Stimulated activated CD8-positive, alpha-beta memory T cell treated with anti-CD3 and anti-CD28 coated beads, Interleukin-15, amount 100 ng/mL, for 1 hour (primary cell): ENCODE results near the gene PRKCI.
"Not testable (repeated sequence)": the region's sequence is repeated elsewhere in the genome, so short reads cannot be mapped to it uniquely, and the experiment has no call there.

Source experiments
- DNase-seq: peaks from one replicate; pipeline ENCODE4 v3.0.0-alpha.2; 2020; ENCODE audit warnings: low read depth

Gene PRKCI

DNA sequence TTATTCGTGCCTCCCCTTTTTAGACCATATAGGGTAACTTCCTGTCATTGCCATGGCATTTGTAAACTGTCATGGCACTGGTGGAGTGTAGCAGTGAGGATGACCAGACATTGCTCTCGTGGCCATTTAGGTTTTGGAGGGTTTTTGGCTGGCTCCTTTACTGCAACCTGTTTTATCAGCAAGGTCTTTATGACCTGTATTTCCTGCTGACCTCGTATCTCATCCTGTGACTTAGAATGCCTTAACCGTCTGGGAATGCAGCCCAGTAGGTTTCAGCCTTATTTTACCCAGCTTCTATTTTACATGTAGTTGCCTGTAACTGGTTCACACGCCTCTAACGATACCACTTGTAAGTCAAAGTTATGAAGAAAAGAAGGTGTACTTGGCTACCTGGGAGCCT lies 121.6 kb downstream of the PRKCI start:
- not testable (repeated sequence) for DNase-seq

DNA sequence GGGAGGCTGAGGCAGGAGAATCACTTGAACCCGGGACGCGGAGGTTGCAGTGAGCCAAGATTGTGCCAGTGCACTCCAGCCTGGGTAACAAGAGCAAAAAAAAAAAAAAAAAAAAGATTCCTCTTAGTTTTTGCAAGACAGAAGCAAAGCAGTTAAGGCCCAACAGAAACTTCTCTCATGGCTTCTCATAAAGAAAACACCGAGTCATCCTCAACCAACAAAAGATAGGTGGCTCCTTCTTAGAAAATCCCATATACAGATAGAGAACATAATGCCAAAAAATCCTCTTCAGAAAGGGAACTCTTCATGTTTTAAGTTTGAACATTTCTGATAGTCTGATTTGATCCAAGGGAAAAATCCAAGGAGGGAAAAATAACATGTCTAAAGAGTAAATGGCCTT lies 122.7 kb downstream of the PRKCI start:
- DNase-seq = no peak

- no peak for DNase-seq
Observed at GRCh38 chr3:170346481-170347392, 124.5 kb downstream of the PRKCI start.

GRCh38 chr3:170350515-170351413 lies 128.5 kb downstream of the PRKCI start:
- no peak for DNase-seq

DNA sequence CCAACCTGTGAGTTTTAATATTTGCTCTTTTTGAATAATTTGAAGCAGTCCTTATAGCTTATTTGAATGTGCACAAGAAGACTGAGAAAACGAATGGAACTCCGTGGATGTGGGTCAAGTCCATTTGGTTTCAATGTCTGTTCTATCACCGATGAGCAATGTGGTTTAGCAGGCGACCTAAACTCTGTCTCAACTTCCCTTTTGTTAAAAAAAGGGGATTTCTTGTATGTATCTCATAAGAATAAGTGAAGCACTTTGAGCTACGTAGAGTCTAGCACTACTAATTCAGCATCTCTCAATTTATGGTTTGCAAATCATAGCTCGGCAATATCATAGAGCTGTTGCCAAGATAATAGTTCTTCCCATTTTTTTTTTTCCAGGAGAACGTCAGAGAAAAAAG lies 130.7 kb downstream of the PRKCI start:
- no peak for DNase-seq

DNA sequence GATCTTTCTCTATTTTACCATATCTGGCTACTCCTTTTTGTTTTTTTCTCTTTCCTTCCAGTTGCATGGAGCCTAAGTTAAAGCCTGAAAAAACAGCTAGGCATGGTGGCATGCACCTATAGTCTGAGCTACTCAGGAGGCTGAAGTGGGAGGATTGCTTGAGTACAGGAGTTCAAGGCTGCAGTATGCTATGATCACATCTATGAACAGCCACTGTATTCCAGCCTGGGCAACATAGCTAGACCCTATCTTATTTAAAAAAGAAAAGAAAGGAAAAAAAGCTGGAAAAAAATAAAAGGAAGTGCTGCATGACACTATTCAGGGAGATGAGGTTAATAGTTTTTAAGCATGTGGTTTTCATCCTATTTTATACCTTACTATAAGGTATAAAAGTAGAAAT lies 131.3 kb downstream of the PRKCI start:
- no peak for DNase-seq

DNA sequence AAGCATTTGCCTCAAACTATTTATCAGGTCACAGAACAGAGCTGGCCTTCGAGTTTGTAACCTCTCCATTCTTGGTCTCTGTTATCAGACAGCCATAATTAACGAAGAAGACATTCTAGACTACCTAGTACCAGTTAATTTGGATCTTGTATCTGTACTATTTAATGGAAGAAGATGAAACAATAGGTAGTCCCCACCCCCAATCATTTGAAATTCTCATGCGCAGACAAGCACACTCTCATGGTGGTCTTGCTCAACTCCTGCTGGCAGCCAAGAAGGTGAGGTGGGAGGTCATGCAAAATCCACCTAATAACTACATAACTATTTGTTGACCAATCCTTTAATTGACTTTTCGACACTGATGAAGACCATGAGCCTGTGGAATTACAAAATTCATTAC lies 132.5 kb downstream of the PRKCI start:
- no peak for DNase-seq
